GM12872 (cell line): ENCODE results near the gene SSH2.

ENCODE experiments used
- TF ChIP-seq, protein P1 (sequence below): IDR thresholded peaks from 3 replicates; pipeline ENCODE4 v1.5.1; 2011; ENCODE audit warnings: low read depth, mild to moderate bottlenecking, low read length, moderate library complexity; ENCODE audit not compliant: insufficient read depth

SSH2 gene

DNA sequence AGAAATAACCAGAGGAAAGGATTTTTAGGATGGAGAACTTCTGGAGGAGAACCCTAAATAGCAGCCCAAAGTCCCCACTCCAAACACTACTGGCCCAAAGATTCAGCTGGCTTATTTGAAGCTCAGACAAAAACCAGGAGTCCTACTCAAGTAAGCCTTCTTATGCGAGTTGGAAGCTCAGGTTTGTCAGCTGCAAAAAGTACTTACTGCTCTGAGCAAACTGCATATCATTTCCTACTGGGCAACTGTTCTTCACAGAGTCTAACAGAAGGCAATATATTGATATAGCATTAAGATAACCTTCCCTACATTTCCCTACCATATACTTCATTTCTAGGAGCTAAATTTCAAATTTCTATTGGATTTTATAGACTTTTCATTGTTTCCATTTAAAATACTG, 231.2 kb downstream of the SSH2 start:
- TF ChIP-seq, protein P1, sequence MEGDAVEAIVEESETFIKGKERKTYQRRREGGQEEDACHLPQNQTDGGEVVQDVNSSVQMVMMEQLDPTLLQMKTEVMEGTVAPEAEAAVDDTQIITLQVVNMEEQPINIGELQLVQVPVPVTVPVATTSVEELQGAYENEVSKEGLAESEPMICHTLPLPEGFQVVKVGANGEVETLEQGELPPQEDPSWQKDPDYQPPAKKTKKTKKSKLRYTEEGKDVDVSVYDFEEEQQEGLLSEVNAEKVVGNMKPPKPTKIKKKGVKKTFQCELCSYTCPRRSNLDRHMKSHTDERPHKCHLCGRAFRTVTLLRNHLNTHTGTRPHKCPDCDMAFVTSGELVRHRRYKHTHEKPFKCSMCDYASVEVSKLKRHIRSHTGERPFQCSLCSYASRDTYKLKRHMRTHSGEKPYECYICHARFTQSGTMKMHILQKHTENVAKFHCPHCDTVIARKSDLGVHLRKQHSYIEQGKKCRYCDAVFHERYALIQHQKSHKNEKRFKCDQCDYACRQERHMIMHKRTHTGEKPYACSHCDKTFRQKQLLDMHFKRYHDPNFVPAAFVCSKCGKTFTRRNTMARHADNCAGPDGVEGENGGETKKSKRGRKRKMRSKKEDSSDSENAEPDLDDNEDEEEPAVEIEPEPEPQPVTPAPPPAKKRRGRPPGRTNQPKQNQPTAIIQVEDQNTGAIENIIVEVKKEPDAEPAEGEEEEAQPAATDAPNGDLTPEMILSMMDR, result no peak

DNA sequence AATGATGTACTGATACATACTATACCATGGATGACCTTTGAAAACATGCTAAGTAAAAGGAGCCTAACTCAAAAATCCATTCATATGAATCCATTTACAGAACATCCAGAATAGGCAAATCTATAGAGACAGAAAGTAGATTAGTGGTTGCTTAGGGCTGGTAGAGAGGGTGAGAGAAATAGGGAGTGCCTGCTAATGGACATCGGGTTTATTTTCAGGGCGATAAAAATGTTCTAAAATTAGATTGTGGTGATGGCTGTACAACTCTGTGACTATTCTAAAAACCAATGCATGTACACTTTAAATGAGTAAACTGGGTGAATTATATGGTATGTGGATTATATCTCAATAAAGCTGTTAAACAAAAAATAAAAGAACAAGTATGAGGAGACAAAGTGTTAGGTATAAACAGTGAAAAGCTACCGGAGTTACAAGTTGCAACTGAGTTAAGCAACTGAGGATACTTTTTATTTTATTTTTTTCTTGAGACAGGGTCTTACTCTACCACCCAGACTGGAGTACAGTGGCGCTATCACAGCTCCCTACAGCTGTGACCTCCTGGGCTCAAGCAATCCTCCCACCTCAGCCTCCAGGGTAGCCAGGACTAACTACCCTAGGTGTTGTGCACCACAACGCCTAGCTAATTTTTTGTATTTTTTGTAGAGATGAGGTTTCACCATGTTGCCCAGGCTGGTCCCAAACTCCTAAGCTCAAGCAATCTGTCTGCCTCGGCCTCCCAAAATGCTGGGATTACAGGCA, 231.8 kb downstream of the SSH2 start:
- TF ChIP-seq, protein P1, result no peak

DNA sequence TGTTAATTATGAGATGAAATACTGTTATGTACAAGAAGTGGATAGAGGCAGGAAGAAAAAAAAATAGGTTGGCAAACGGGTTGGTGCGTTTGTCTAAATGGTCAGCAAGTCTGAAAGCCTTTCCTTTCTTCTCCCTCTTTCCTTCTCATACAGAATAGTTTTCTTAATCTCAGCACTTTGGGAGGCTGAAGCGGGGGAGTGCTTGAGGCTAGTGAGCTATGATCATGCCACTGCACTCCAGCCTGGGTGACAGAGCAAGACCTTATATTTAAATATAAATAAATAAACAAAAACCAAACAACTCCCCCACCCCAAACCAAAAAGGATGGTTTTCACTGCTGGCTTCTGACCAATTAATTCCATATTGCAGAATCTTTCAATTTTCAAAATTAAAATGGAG, 232.7 kb downstream of the SSH2 start:
- TF ChIP-seq, protein P1, result no peak

DNA sequence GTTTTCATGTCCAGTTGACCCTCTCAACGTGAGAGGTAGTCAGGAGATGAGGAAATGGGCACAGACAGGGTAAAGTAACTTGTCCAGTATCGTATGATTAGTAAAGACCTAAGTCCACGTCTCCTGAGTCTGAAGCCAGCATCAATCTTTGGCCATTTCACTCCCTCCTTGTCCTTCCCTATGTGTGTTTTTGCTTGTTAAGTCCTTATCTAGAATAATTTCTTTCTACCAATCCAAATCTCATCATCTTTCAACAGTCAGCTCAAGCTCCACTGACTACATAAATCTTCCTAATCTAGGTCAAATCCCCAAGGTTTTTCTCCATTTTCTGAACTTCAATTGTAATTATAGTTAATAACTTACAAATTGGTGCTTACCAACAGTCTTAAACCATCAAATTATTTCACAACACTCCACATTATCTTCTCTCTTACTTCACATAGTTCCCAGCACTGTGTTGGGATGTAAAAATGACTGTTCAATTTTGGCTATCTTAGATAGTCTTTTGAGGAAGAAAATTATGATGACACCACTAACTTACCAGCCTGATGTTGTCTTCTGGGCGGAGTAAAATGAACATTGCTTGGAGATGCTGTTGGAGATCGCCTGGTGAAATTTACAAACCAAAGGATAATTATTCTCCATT, 235.0 kb downstream of the SSH2 start:
- TF ChIP-seq, protein P1, result no peak

DNA sequence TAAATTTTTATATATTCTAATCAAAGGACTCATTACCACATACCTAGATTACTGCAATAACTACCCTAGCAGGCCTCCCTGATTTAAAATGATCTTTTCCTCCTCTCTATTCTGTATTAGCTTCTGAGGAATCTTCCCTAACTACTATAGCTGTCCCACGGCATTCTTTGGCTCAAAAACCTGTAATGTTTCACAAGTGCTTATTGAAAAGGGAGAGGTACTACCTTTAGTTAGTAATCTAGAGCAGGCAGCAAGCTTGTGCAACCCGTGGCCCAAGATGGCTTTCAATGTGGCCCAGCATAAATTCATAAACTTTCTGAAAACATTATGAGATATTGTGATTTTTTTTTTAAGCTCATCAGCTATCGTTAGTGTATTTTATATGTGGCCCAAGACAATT, 236.3 kb downstream of the SSH2 start:
- TF ChIP-seq, protein P1, result no peak

DNA sequence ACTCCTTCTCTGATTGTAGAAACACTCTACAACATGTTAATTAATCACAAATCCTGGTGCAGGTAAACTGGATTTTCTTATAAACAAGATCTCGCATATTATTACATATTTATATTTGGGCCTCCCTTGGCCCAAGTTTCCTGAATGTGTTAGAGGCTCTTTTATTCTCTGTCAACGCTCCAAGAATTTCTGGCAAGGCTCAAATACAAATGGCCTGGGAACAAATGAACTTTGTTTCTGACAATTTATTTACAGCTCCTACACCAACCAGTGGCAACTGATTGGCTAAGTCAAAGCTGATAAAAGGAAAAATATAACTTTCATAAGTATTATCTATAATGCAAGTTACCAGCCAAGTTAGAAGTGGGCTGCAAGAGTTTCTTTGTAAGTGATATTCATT, 242.4 kb downstream of the SSH2 start:
- TF ChIP-seq, protein P1, result no peak

DNA sequence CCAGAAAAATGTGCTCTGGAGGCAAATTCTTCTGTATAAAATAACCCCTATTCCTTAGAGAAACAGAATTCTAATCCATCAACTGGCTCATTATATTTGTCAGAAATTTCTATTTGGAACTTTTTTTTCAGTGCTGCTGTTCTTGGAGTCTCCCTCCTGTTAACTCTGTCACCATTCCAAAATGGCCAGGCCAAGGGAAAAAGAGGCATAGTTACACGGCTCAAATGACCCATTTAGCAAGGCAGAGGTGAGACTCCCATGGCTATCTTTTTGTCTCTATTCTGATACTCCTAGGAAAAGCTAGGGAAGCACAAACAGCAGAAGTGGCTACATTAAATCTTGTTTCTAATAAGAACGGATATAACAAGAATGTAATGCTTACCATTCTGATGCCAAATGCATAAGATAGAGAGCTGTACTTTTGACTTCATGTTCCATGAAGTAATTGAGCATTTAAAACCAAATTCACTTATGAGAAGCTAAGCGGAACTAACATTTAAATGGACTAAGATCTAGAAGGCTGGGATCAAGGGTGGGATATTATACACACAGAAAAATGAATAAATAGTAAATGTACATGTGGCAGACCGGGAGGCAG, 242.9 kb downstream of the SSH2 start:
- TF ChIP-seq, protein P1, result no peak
